C4-2B (cell line): Measurements from ENCODE around the gene MTX2.

Experiments used
- H3K27ac ChIP-seq: fragments of 450-650 bp; 2 replicates; pipeline ENCODE4 v1.5.1; 2017
- ZFX ChIP-seq: fragments of 450-650 bp; IDR thresholded peaks from 2 replicates; pipeline ENCODE4 v1.6.1; 2017
- TF ChIP-seq, protein P1 (sequence below): fragments of 450-650 bp; conservative IDR thresholded peaks from 2 replicates; pipeline ENCODE4 v1.5.1; 2017; ENCODE audit warnings: mild to moderate bottlenecking

The MTX2 gene

GRCh38 chr2:176270100-176270750 lies 983 bp downstream of the MTX2 start:
- TF ChIP-seq ZFX = no peak
- TF ChIP-seq, protein P1, sequence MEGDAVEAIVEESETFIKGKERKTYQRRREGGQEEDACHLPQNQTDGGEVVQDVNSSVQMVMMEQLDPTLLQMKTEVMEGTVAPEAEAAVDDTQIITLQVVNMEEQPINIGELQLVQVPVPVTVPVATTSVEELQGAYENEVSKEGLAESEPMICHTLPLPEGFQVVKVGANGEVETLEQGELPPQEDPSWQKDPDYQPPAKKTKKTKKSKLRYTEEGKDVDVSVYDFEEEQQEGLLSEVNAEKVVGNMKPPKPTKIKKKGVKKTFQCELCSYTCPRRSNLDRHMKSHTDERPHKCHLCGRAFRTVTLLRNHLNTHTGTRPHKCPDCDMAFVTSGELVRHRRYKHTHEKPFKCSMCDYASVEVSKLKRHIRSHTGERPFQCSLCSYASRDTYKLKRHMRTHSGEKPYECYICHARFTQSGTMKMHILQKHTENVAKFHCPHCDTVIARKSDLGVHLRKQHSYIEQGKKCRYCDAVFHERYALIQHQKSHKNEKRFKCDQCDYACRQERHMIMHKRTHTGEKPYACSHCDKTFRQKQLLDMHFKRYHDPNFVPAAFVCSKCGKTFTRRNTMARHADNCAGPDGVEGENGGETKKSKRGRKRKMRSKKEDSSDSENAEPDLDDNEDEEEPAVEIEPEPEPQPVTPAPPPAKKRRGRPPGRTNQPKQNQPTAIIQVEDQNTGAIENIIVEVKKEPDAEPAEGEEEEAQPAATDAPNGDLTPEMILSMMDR = no peak
- H3K27ac ChIP-seq = peak overlapping the region; percentile 94

GRCh38 chr2:176272870-176273459 lies 3.7 kb downstream of the MTX2 start:
- no peak overlapping the region for H3K27ac ChIP-seq
- TF ChIP-seq ZFX = no peak
- TF ChIP-seq, protein P1 = no peak

DNA sequence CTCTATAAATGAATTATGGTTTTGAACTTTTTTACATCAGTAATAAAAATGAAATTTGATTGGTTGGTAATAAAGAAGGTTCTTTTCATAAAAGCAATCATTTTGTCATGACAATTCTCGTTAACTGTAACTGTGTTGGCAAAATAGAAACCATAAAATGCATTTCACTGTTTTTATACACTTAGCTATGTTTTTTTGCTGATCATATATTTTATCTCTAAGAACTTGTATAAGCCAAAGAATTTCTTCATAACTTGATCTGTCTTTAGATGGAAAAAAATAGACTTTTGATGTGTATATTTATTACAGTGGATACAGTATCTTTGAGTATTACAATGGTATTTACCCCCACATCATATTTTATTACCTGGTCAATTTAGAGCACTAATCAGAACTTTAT lies 9.7 kb downstream of the MTX2 start:
- H3K27ac ChIP-seq = no peak overlapping the region
- TF ChIP-seq ZFX = no peak
- TF ChIP-seq, protein P1 = no peak

- no peak for TF ChIP-seq ZFX
- TF ChIP-seq, protein P1 = no peak
- H3K27ac ChIP-seq = no peak overlapping the region
These were observed 10.9 kb downstream of the MTX2 start for GRCh38 chr2:176280156-176280555.

DNA sequence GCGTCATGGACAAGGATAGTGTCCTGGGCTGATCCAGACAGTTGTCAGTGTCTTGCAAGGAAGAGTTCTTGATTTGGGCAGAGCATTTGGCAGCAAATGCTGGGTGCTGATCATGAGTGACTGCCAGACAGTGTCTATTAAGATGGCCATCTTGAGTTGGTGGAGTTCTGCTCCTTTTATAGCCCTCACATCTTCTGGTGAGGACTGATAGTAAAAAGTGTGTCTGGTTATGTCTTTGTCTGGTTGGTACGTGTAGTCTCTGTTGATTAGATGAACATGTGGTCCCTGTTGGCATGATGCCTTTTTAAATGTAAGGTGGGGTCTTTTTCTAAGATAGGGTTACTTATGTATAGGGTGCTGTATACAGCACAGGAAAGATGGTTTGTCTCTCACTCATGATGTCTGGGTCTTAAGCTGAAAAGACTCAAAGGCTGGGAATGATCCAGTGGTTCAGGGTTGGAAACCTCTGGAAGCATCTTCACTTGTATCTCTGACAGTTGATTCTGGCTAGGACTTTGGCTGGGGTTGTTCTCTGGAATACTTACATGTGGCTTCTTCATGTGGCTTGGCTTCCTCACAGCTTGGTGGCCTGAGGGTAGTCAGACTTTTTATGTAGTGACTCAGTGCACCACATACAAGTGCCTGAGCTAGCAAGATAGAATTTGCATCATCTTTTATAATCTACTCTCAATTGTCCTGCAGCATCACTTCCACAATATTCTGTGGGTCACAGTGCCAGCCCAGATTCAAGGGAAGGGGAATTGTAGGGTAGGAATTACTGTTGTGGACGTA lies 11.8 kb downstream of the MTX2 start:
- H3K27ac ChIP-seq = no peak overlapping the region
- no peak for TF ChIP-seq ZFX
- TF ChIP-seq, protein P1 = no peak

DNA sequence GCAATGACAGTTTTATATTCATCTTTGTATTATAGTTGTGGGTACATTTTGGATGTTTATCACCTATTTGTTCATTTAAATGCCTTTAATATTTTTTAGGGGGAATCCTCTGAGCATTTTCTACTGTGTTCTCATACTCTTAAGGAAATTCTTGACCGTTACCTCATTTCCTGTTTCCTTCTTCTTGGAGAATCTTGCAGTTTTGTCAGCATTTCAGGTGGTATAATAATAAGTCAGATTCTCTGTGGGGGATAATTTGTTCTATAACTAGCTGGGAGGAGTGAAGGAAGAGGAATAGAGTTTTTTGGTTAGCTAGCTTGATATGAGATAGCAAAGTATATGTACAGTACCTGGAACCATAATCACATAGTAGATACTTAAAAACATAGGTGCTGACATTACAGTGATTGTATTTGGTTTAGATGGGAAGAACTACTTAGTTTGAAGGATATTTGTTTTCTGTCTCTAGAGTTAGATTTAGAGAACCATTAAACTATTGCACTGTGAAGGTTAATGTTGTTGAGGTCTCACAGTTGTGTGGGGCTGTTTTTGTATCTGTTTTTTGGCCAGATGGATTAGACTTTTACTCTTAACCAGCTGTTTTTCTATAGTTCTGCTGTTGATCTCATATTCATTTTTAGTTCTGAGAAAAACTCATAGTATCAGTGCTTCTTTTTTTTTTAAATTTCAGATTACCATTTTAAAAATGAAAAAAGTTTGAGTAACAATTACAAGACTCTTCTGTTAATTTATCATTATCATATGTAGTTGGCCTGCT lies 14.2 kb downstream of the MTX2 start:
- TF ChIP-seq, protein P1 = no peak
- TF ChIP-seq ZFX = no peak
- H3K27ac ChIP-seq = no peak overlapping the region
